ENCODE data around the gene CERS4. TPM values are rescaled to one million over a fixed set of nuclear protein-coding genes. Genes with fewer than 3 reads are reported as not detected.

The CERS4 gene
- total and polyA plus RNA-seq, 2 of the 8 experiments (the other 6 are each of a cell fraction or from before 2014, with no cell fraction given): 88.2 to 179 TPM

DNA sequence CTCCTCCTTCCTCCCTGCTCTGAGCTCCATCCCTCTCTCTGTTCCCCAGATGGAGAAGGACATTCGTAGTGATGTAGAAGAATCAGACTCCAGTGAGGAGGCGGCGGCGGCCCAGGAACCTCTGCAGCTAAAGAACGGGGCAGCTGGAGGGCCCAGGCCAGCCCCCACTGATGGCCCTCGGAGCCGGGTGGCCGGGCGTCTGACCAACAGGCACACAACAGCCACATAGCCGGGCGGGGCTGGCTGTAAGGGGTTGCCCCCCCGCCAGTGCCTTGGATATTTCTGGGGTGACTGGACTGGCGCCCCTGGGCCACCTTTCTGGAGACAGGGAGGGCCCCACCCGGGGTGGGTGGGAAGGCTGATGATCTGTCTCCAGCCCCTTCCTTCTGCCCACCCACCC lies 52.7 kb downstream of the CERS4 start:
- Histone ChIP-seq H4K8ac (ENCODE audit: extremely low read depth, insufficient read depth, low read length) (no peak overlapping the region), H3K27ac (ENCODE audit: low read depth, low read length) (no peak overlapping the region), H3K79me1 (ENCODE audit: low read depth, low read length) (no peaks in the 10 kb centered on the region), H3K79me2 (ENCODE audit: control insufficient read depth in 1 of 2, insufficient read depth in 2 of 2, low read length in 2 of 2) (no peaks in the 10 kb centered on the region), H2BK12ac (ENCODE audit: low read depth, low read length) (no peak overlapping the region), H4K20me1 (replicated peaks in 1 of 2; ENCODE audit: control insufficient read depth in 1 of 2, insufficient read depth in 2 of 2, low read length in 2 of 2) (peaks cover 0 to 2% of the 10 kb centered on the region in 2 experiments), H2BK15ac (ENCODE audit: low read length) (no peak overlapping the region), H2BK120ac (replicated peaks; ENCODE audit: low read depth, low read length) (no peak overlapping the region), H3K27me3 (replicated peaks in 1 of 4; ENCODE audit: control insufficient read depth in 3 of 4, extremely low read depth in 1 of 4, insufficient read depth in 3 of 4, low read length in 3 of 4) (no peaks in the 10 kb centered on the region), H2BK20ac (ENCODE audit: low read length) (no peak overlapping the region), H3K4me3 (ENCODE audit: extremely low read depth in 1 of 4, insufficient read depth in 2 of 4, low read depth in 3 of 4, low read length in 4 of 4) (no peak overlapping the region), H2BK5ac (ENCODE audit: low read depth, low read length) (no peak overlapping the region), H3K56ac (replicated peaks; ENCODE audit: insufficient read length, low read depth, low read length) (no peak overlapping the region), H3K4me1 (replicated peaks in 1 of 4; ENCODE audit: control insufficient read depth in 3 of 4, insufficient read depth in 4 of 4, low read length in 3 of 4) (peaks cover 0 to 4% (median 0%) of the 10 kb centered on the region in 4 experiments; a peak in 3 of 7 replicates), H3K23ac (ENCODE audit: insufficient read length) (no peak overlapping the region), H3K18ac (ENCODE audit: extremely low read depth, low read length) (no peak overlapping the region), H4K5ac (ENCODE audit: insufficient read length, low read depth, low read length) (no peak overlapping the region), H2AK5ac (ENCODE audit: low read depth, low read length) (no peak overlapping the region), H3K4me2 (ENCODE audit: insufficient read depth in 1 of 2, low read depth in 2 of 2, low read length in 2 of 2) (no peak overlapping the region), H3K23me2 (ENCODE audit: low read depth, low read length) (no peaks in the 10 kb centered on the region), H4K91ac (replicated peaks; ENCODE audit: insufficient read length, low read length) (no peak overlapping the region), H3K4ac (replicated peaks; ENCODE audit: insufficient read length, low read depth, low read length) (no peak overlapping the region), H3K9me3 (ENCODE audit: insufficient read depth in 2 of 2, low read depth in 1 of 2, low read length in 1 of 2) (no peaks in the 10 kb centered on the region), H2AFZ (ENCODE audit: low read length) (no peak overlapping the region), H3K36me3 (ENCODE audit: control insufficient read depth in 2 of 4, insufficient read depth in 4 of 4, low read length in 3 of 4) (peaks cover 4 to 20% (median 13%) of the 10 kb centered on the region in 4 experiments; a peak in 7 of 8 replicates), H3K14ac (ENCODE audit: insufficient read length) (no peak overlapping the region), H3K9ac (replicated peaks in 1 of 4; ENCODE audit: extremely low read depth in 1 of 4, low read depth in 3 of 4, low read length in 3 of 4) (no peak overlapping the region)
- CTCF ChIA-PET (ENCODE audit: partially characterized antibody): interaction anchor here (2.3 kb wide), 1 partner anchor 103 kb away, joined by 10 read pairs; no protein-coding TSS in a partner anchor
- FAIRE-seq (no peak), DNase-seq (ENCODE audit: low read depth in 1 of 2, low spot score in 2 of 2) (no peak)
- POLR2A ChIA-PET (ENCODE audit: partially characterized antibody): interaction anchor here (0.6 to 1.6 kb wide), 6 partner anchors 9 to 252 kb away, joined by 3 to 6 read pairs (median 3); partner anchors contain the start of genes ANGPTL4, NDUFA7, RPS28 and ZNF414
- 93% methylated on average over 14 of the region's 14 CpGs; no CpG with 5 or more reads in 1 of the 2 experiments for whole genome bisulfite sequencing, 2 experiments (ENCODE audit: extremely low coverage in 1 of 2, insufficient coverage in 1 of 2, insufficient read length in 1 of 2, insufficient replicate concordance in 2 of 2, low coverage in 1 of 2, low lambda C conversion rate in 2 of 2, missing lambda C conversion rate in 1 of 2)
- TF ChIP-seq HDAC2 (IDR thresholded peaks at IDR 0.05; ENCODE audit: borderline replicate concordance in 1 of 2, low read depth in 2 of 2, low read length in 2 of 2) (no peak), TCF12 (IDR thresholded peaks at IDR 0.05; ENCODE audit: low read depth, low read length) (no peak), ZNF274 (IDR thresholded peaks at IDR 0.05; ENCODE audit: borderline replicate concordance, extremely low read depth, low read length) (no peak), EGR1 (IDR thresholded peaks at IDR 0.05; ENCODE audit: borderline replicate concordance, low read depth, low read length) (no peak), SUZ12 (IDR thresholded peaks at IDR 0.05; ENCODE audit: low read length) (no peak), RBBP5 (IDR thresholded peaks at IDR 0.05; ENCODE audit: borderline replicate concordance, low read depth, low read length) (no peak), CHD1 (IDR thresholded peaks at IDR 0.05; ENCODE audit: low read depth, low read length) (no peak), YY1 (IDR thresholded peaks at IDR 0.05; ENCODE audit: low read depth, low read length) (no peak), RNF2 (IDR thresholded peaks at IDR 0.05; ENCODE audit: borderline replicate concordance, low read depth, low read length, missing control alignments, poor library complexity, severe bottlenecking) (no peak), RXRA (IDR thresholded peaks at IDR 0.05; ENCODE audit: insufficient read depth, low read depth, low read length) (no peak), CTBP2 (IDR thresholded peaks at IDR 0.05; ENCODE audit: borderline replicate concordance, insufficient read depth, insufficient read length, low read length) (no peak)
- TF ChIP-seq, protein P1, sequence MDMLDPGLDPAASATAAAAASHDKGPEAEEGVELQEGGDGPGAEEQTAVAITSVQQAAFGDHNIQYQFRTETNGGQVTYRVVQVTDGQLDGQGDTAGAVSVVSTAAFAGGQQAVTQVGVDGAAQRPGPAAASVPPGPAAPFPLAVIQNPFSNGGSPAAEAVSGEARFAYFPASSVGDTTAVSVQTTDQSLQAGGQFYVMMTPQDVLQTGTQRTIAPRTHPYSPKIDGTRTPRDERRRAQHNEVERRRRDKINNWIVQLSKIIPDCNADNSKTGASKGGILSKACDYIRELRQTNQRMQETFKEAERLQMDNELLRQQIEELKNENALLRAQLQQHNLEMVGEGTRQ (IDR thresholded peaks at IDR 0.05; ENCODE audit: low read length): no peak
